GM19468 (cell line): ENCODE data around the gene TNFAIP1.
"Not testable (repeated sequence)": the region's sequence is repeated elsewhere in the genome, so short reads cannot be mapped to it uniquely, and the experiment has no call there.

ENCODE experiments used
- ATAC-seq: cut with Tn5 transposase; IDR thresholded peaks from one replicate; pipeline ENCODE4 v1.9.1; 2021; ENCODE audit warnings: mild to moderate bottlenecking, moderate library complexity, moderate number of reproducible peaks; ENCODE audit not compliant: unreplicated experiment; ENCODE audit errors: extremely low read depth

TNFAIP1 gene

DNA sequence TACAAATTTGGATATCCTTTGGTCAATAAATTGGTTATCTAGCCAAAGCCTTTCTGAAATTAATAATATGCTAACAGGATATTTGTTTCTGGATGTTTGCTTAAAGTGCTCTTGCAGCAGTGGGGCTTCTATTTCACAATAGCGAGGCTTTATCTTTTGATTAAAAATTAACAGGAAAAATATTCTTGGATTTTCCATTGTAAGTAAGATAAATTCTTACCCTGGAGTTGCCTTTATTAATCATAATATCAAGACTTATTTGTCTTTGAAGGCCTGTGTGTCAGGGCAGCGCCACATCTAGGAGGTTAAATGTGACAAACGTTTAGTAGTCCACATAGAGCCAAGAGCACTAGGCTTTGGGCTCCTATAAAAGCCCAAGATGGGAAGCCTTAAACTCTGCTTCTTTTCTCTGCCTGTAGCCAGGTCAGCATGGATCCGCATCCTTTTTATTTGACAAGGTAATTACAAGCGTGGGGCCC, 11.3 kb upstream of the TNFAIP1 start:
- no peak for ATAC-seq

DNA sequence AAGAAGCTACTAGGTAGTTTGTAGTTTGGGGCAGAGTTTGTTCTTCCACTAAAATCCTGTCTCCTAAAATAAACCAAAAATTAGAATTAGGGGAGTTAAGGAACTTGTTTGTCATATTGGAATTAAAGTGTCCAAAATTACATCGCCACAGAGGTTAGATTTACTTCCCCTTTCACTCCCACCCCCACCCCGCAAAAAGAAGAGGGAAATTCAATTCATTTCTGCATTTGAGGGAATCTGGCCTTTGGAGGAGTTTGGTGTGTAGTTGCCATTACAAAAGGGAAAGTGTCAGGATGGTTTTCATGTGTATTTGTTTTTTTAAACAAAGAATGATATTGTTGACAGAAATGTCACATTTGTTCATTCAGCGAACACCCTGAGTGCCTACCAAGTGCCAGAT, 10.8 kb upstream of the TNFAIP1 start:
- ATAC-seq, result no peak

DNA sequence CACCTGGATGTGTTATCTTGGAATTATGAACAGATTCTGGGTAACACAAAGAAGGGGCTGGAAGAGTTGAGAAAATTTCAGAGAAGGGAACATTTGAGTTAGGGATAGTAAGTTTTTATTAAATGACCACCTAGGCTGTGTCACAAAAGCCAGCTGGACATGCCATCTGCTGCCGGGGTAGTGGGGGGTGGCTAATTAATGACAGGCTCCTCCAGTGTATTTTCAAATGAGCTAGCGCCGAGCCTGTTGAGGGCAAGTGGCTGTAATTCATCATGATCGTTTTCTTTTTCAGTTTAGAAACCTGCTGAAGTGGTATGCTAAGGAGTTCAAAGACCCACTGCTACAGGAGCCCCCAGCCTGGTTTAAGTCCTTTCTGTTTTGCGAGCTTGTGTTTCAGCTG, 10.3 kb upstream of the TNFAIP1 start:
- ATAC-seq, result no peak

DNA sequence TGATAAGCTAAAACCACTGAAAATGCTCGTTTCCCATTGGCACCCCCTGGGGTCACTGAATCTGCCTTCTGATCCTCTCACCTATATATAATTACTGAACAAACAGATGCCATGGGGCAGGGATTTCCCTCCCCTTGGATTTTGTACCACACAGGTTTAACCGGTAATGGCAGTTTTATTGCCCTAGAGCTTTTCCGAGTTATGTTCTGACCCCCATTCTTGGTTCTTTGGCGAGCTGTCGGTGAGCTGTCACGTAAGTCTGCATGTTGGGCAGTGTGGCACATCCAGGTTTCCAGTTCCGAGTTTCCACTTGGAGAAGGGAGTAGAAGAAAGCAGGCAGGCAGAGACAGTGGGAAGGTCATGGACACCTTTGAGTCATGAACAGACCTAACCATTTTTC, 9.4 kb upstream of the TNFAIP1 start:
- no peak for ATAC-seq

DNA sequence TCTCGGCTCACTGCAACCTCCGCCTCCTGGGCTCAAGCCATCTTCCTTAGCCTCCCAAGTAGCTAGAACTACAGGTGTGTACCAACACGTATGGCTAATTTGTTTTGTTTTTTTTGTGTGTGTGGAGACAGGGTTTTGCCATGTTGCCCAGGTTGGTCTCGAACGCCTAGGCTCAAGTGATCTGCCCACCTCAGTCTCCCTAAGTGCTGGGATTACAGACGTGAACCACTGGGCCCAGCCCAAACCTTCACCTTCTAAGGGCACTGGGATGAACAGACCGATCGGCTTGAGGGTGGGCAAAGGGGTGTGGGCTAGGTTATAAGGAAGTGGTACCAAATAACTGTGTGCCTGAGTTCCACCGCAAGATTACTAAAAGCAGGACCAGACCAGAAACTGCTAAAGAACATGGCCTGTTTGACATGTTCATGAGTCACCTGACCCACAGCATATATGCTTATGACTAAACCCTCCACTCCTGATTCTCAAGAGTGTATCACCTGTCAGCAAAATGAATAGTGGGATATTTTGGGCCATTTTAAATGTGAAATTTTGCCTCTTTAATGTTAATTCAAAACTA, 8.4 kb upstream of the TNFAIP1 start:
- ATAC-seq, result no peak

DNA sequence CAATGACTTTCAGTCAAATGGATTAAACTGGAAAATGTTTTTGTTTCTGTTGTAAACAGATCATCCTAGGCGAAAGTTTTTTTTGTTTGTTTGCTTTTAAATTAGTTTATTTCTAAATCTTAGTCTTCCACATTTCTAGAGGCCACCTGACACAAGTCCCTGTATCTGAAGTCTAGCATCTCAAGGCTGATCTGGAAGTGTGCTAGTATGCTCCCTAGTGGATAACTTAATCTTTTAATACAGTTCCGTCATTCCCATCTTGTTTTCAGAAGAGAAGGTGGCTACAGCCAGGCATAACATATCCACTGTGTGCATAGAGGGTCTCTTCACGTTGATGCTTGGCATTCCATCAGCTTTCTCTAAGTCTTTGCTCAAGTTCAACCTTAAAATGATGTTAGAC, 7.9 kb upstream of the TNFAIP1 start:
- no peak for ATAC-seq

DNA sequence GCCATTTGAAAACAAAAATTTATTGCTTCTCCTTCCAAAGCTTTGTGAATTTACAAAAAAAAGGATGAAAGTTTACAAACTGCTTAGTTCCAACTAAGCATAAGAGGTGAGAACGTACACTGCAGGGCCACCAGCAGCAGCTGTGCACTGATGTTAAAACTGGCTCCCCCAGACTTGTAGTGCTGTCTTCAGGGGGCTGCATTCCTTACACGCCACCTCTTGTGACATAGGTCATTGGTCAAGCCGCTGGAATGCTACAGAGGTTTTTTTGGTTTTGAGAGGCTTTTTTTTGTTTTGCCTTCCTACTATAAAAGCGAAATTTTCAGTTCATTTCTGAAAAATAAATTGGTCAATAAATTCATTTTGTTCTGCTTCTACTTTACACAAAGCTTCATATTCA, 7.2 kb upstream of the TNFAIP1 start:
- ATAC-seq, result no peak

DNA sequence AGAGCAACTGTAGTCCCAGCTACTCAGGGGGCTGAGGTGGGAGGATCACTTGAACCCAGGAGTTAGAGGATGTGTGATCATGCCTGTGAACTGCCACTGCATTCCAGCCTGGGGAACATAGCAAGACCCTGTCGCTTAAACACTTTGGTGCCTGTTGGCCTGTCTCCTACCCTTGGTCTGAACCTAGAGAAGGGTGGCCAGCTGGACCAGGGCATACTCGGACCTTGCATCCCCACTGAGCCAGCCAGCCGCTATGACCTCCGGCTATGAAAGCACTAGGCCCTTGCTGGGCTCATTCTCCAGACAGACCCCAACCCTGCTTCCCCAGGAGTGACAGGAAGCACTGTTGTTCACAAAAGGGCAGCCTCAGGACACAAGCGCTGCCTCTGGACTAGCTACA, 4.9 kb upstream of the TNFAIP1 start:
- ATAC-seq, result no peak

DNA sequence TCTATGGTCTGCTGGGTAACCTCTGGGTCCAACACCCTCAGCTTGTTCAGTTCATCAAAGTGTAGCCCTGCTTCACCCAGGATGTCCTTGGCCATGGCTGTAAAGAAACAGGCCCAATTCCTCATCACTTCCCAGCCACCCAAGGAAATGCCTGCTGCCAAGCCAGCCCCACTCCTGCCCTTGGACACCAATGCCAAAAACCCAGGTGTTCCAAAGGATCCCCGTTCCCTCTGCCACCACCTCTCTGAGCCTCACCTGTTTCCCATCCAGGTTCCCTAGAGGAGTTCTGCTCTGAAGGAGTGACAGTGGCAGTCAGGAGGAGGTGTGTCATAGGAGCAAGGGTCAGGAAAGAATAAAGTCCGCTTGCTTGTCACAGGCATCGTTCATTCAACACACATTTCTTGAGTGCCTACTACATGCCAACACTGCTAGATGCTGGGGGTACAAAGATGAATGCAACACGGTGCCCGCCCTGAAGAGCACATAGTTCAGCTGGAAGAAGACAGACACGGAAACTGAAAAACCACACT, 3.6 kb upstream of the TNFAIP1 start:
- ATAC-seq, result no peak

DNA sequence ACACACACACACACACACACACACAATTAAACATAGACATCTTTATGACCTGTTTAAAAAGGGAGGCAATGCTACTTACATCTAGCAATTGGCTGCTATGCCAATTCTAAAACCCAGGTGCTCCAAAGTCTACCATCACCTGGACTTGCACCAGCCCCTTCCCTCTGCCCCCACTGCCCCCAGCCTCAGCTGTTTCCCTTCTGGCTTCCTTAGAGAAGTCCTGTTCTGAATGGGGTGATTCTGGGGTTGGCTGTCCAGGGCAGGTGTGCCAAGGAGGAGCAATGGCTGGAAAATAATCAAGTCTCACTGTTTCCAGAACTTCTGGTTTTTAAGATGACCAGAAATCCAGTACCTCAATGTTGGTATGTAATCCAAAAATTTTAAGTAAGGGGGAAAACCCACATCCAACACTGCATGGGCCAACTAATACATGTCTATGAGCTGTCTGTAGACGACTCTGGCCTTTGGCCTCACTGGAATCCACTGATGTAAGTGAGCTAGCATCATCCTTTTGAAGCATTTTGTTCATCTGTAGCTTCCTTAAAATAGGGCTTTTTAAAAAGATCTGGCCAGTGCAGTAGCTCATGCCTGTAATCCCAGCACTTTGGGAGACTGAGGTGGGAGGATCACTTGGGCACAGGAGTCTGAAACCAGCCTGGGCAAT, 2.3 kb upstream of the TNFAIP1 start:
- no peak for ATAC-seq

DNA sequence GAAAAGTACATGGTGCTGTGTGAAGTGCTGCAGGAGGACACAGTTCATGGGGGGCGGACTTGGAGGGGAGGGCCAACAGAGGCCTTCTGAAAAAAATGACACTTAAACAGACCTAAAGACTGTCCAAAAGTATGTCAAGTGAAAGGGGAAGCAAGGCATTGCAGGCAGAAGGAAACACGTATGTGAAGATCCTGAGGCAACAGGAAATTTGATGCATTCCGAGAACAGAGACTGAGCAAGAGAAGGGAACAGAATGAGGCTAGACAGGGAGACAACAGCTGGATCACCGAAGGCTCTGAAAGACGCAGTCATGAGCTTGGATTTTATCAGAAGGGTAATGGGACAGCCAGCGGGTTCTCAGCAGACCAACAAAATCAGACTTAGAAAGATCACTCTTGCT, 1.4 kb upstream of the TNFAIP1 start:
- ATAC-seq, result no peak

DNA sequence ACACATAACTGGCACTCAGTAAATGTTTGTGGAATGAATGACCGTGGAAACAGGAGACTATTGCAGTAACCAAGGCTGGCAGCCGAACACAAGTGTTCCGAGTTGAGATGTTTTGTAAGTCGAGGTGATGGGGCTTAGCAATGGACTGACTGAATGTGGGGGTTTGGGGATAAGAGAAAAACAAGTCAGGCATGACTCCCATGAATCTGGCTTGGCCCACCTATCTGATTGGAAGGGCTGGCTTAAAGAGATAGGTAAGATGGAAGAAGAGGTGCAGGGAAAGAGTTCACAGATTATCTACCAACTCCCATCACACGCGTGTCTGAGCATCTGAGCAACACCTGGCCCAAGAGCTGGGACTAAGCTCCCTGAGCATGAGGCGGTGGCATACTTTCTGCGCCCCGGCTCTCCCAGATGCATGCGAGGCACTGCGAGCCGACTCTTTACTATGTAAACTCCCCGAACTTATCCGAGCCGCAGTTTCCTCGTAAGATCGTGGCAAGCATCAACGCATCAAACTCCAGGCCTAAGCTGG, 828 bp upstream of the TNFAIP1 start:
- ATAC-seq, result no peak

DNA sequence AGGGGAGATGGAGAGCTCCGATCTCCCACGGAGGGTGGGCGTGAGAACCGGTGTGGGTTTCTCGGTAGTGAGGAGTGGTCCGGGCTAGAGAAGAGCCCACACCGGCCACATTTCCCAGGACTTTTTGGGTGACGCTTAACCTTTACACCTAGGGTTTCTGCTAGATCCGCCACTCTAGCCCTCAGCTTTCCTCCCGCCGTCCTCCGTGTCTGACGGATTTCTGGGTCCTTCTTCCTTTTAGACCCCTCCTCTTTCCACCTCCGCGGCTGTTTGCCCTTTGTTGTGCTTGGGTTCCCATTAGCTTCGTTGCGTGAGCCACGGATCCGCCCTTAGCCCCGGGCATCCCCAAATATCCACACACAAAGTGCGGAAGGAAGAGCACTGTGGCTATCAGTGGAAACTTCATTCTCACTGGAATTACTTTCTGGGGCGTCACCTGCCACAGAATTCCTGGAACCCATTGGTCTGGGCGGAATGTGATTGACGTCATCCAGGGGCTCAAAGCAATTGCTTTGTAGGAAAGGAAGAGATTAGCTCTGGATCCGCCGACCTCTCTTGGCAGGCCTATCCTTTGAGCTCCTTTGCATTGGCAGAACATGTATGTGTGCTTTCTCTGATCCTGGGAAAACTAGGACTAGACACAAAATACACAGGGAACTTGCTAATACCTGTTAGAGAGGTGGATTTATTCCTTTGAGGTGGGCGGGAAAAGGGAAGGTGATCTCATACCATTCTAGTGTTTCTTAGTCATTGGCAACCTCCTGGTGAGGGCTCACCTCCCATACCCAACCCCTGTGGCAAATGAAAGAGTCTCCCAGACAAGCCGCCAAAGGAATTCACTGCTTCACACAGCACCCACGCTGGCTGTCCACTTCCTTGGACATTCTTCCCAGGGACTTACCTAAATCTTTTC, 654 bp downstream of the TNFAIP1 start:
- ATAC-seq, result no peak

DNA sequence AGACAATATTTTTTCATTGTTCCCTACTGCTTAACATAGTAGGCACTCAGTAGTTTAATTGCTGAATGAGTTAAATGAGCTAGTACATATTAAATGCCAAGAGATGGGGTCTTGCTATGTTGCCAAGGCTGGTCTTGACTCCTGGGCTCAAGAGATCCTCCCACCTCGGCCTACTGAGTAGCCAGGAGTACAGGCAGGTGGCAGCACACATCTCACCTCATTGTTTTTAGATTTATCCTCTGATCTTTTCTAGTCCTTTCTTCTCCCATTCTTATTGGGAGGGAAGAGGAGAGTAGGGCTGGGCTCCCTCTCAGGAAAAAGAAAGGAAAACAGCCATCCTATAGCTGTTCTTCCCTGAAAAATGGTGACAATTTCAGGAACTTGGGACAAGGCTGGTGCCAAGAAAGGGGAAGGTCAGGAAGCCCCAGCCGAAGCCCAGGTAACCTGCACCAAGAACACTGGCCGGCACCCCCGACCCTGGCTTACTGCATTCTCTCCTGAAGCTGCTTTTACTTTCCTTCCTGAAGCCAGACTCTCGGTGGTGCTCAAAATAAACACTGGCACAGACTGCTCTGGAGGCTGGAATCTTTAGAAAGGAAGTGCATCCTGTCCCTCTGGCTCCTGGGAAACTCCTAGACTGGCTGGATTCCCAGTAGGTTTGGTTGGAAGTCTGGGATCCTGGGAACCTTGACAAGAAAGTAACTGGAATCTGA, 2.7 kb downstream of the TNFAIP1 start:
- ATAC-seq, result no peak

DNA sequence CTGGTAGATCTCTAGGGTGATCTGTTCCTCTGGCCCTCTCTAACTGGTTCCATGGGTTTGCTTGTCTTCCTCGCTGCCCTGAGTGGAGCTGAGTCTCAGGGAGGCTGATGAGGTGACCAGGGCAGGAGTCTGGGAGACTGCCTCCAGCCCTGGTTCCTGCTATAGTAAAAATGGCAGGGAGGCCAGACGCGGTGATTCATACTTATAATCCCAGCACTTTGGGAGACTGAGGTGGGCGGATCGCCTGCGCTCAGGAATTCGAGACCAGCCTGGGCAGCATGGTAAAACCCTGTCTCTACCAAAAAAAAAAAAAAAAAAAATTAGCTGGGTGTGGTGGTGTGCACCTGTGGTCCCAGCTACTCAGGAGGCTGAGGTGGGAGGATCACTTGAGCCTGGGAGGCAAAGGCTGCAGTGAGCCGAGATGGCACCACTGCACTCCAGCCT, 3.2 kb downstream of the TNFAIP1 start:
- not testable (repeated sequence) for ATAC-seq

DNA sequence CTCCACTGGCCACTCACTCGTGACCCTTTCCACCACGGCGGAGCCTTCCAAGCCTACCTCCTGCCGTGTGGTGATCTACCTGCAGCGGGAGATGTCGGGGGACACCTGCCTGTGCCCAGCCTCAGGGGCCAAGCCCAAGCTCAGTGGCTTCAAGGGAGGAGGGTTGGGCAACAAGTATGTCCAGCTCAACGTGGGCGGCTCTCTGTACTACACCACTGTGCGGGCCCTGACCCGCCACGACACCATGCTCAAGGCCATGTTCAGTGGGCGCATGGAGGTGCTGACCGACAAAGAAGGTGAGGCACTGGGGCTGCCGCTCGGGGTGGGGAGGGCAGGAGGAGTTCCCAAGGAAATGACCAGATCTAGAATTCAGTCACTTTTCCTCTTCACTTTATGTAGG, 3.9 kb downstream of the TNFAIP1 start:
- no peak for ATAC-seq

DNA sequence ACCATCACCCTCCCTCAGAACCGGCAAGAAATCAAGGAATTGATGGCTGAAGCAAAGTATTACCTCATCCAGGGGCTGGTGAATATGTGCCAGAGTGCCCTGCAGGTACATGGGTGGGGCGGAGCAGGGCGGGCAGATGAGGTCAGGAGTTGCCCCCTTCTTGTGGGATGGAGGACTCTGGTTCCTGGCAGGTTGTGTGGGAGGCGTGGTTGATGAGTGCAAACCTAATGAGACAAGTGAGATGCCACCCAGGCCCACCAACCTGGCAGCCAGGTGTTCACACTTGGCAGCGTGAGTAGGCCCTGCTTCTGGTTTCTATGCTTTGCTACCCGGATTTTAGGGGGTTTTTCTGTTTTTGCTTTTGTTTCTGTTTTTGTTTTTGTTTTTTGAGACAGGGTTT, 4.8 kb downstream of the TNFAIP1 start:
- no peak for ATAC-seq

DNA sequence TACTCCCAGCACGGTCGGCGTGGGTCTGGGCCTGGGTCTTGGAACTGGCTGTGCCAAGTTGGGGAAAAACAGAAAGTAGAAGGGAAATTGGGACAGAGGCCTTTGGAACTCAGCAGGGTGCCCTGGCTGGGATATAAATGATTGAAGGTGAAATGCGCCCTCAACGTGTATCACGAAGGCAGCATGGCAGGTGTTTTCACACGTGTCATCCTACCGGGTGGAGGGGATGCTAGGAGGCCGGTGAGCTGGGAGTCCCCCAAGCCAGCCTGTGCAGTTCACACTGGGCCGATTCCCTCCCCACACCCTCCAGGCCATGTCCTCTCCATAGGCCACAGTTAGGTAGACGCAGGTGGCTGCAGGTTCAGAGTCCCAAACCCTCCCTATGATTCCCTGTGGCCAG, 6.0 kb downstream of the TNFAIP1 start:
- ATAC-seq, result no peak

DNA sequence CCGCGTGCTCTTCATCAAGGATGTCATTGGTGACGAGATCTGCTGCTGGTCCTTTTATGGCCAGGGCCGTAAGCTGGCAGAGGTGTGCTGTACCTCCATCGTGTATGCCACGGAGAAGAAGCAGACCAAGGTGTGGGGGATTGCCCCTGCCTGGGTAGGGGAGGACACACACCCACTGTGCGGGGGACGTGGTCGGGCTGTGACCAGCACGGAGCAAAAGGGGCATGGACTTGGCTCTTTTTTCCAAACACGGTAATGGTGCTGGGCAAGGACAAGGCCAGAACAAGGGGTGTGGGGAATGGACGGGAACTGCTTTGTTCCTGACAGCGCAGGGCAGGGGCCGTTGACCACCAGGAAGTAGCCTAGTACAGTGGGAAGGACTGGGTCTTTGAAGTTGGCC, 6.8 kb downstream of the TNFAIP1 start:
- no peak for ATAC-seq

DNA sequence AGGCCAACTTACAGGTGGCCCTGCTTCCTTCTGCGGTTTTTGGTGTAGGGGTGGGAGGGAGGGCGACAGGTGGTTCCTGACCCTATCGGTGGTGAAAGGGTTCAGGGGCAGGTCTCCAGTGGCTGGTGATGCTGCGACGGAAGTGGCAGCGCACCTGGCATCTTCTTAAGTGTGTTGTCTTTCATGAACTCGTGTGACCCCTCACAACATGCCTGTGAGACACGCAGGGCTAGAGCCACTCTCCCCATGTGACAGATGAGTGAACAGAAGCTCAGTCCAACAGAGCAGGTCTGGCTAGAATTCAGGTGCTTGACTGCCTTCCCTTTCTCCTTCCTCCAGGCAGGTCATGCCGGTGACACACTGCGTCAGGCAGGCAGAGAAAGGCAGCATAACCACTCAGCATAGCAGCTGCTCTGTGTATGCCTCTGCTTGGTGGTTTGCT, 8.0 kb downstream of the TNFAIP1 start:
- ATAC-seq, result no peak
